ENCODE measurements around the gene DGKI.

GRCh38 chr7:137591421-137591837 is 255.3 kb downstream of the DGKI start:
- TF ChIP-seq YY1 (IDR thresholded peaks at IDR 0.05; ENCODE audit: insufficient read depth, insufficient read length) (no peak), ZNF274 (IDR thresholded peaks at IDR 0.05; ENCODE audit: low read depth, low read length) (no peak), SUZ12 (IDR thresholded peaks at IDR 0.05; ENCODE audit: extremely low read depth, insufficient read depth, insufficient read length) (no peak)

All from NT2/D1 (cell line).